Measurements from ENCODE around the gene ALAS1. TPM values are rescaled to one million over a fixed set of nuclear protein-coding genes. Genes with fewer than 3 reads are reported as not detected.

Gene ALAS1
- total and polyA plus RNA-seq, 9 of the 15 experiments (the other 6 are each of a cell fraction or from before 2014, with no cell fraction given) = 21.4 to 49.5 (median 34.4) TPM

- TF ChIP-seq REST (IDR thresholded peaks at IDR 0.05; ENCODE audit: borderline replicate concordance) (peak; percentile 54; the same call in 1 of the 2 replicates), REST (CRISPR knock-in tag; IDR thresholded peaks at IDR 0.05; ENCODE audit: low read depth) (no peak), PATZ1 (CRISPR knock-in tag; IDR thresholded peaks at IDR 0.05; ENCODE audit: borderline replicate concordance) (no peak), POLR2B (IDR thresholded peaks at IDR 0.05; ENCODE audit: low read depth, partially characterized antibody) (no peak), KLF10 (CRISPR knock-in tag; IDR thresholded peaks at IDR 0.05) (no peak), MNT (conservative IDR thresholded peaks at IDR 0.05) (no peak), RBBP5 (IDR thresholded peaks at IDR 0.05; ENCODE audit: borderline replicate concordance, insufficient read depth, low read length, poor library complexity, severe bottlenecking) (no peak), FUS (optimal IDR thresholded peaks at IDR 0.05; ENCODE audit: low read depth, low read length) (no peak), U2AF2 (optimal IDR thresholded peaks at IDR 0.05; ENCODE audit: low read depth, low read length) (no peak), SMARCC2 (IDR thresholded peaks at IDR 0.05; ENCODE audit: low read depth) (no peak), BCL6 (CRISPR knock-in tag; IDR thresholded peaks at IDR 0.05) (no peak), MTF1 (CRISPR knock-in tag; IDR thresholded peaks at IDR 0.05; ENCODE audit: borderline replicate concordance) (no peak), ZBTB1 (CRISPR knock-in tag; IDR thresholded peaks at IDR 0.05; ENCODE audit: borderline replicate concordance, low read depth) (no peak), SLC30A9 (CRISPR knock-in tag; IDR thresholded peaks at IDR 0.05) (no peak), HMBOX1 (IDR thresholded peaks at IDR 0.05) (no peak)
Measured at GRCh38 chr3:52231502-52232278, 33.7 kb downstream of the ALAS1 start (continued).

All from K562 (cell line).